A549 (cell line): ENCODE results near the gene KIAA0232. TPM values are rescaled to one million over a fixed set of nuclear protein-coding genes. Genes with fewer than 3 reads are reported as not detected.
A peak's percentile ranks its signal among the peaks of the same experiment; 100 is the strongest.
"Not testable (repeated sequence)": the region's sequence is repeated elsewhere in the genome, so short reads cannot be mapped to it uniquely, and the experiment has no call there.

Source experiments
- ATAC-seq, 2 experiments: fragments of 200-7000 bp in 1 of 2; fragments of >200 bp in 1 of 2; cut with Nextera tagmentation in 1 of 2; cut with Tn5 transposase in 1 of 2; 3 replicates each; pipeline versions ENCODE4 v1.8.0 to v1.9.1; 2018 to 2020; ENCODE audit warnings: mild to moderate bottlenecking in 1 of 2, moderate library complexity in 1 of 2
- CTCF ChIA-PET: fragments of 300-600 bp; sonication (Branson Sonifier 250); formaldehyde crosslinking; extraction: SDS; loops from one replicate; lab custom pipeline; 2021; ENCODE audit warnings: antibody characterized with exemption, inconsistent platforms; lab: Yijun Ruan, JAX
- POLR2A ChIA-PET: fragments of 350-600 bp; formaldehyde crosslinking; extraction: SDS; loops from one replicate; lab custom pipeline; 2021; ENCODE audit warnings: antibody characterized with exemption, inconsistent platforms; lab: Yijun Ruan, JAX
- DNase-seq, 2 experiments: peaks; one replicate each; pipeline versions ENCODE4 v3.0.0 to v3.0.0-alpha.2; 2011 to 2016; ENCODE audit warnings: low read depth in 1 of 2, low spot score in 1 of 2
- FAIRE-seq: peaks from 2 replicates; lab custom pipeline; 2011; peaks lifted over from hg19 to GRCh38; lab: Jason Lieb, UNC
- H3K27ac ChIP-seq, 2 experiments: fragments of >200 bp; sonication (Bioruptor Twin); formaldehyde crosslinking; 3 replicates each; pipeline ENCODE4 v1.5.1; 2016 to 2017
- H3K4me1 ChIP-seq: fragments of >200 bp; sonication (Bioruptor Twin); formaldehyde crosslinking; 3 replicates; pipeline ENCODE4 v1.6.1; 2016
- H3K4me2 ChIP-seq: fragments of >200 bp; sonication (Bioruptor Twin); formaldehyde crosslinking; 3 replicates; pipeline ENCODE4 v1.6.1; 2016
- H3K4me3 ChIP-seq: fragments of >200 bp; sonication (Bioruptor Twin); formaldehyde crosslinking; 3 replicates; pipeline ENCODE4 v1.5.1; 2016
- H3K9me3 ChIP-seq: fragments of >200 bp; sonication (Bioruptor Twin); formaldehyde crosslinking; 3 replicates; pipeline ENCODE4 v1.6.1; 2016
- BHLHE40 ChIP-seq: IDR thresholded peaks from 2 replicates; pipeline ENCODE4 v1.6.1; 2012; ENCODE audit warnings: low read depth, low read length, inconsistent platforms
- CBX8 ChIP-seq: fragments of 200-600 bp; sonication (generic); IDR thresholded peaks from 2 replicates; pipeline ENCODE4 v1.6.1; 2016
- CEBPB ChIP-seq, 2 experiments: fragments of >200 bp in 1 of 2; sonication (Bioruptor Twin) in 1 of 2; formaldehyde crosslinking in 1 of 2; IDR thresholded peaks; 2 replicates each; pipeline ENCODE4 v1.6.1; 2012 to 2016
- CHD2 ChIP-seq: fragments of 150-350 bp; IDR thresholded peaks from 2 replicates; pipeline ENCODE4 v1.6.1; 2014; ENCODE audit warnings: low read length; ENCODE audit not compliant: partially characterized antibody
- E2F6 ChIP-seq: IDR thresholded peaks from 2 replicates; pipeline ENCODE4 v1.6.1; 2012; ENCODE audit warnings: low read depth, borderline replicate concordance
- FOSL2 ChIP-seq, 2 experiments: fragments of 450-650 bp in 1 of 2; fragments of >200 bp in 1 of 2; sonication (Bioruptor Twin) in 1 of 2; formaldehyde crosslinking; IDR thresholded peaks; 2 replicates each; pipeline versions ENCODE4 v1.5.0 to v1.6.1; 2016 to 2020; ENCODE audit warnings: mild to moderate bottlenecking in 1 of 2, moderate library complexity in 1 of 2
- FOXS1 ChIP-seq: fragments of 250-450 bp; sonication (Bioruptor Pico); IDR thresholded peaks from 2 replicates; pipeline ENCODE4 v1.5.0; 2020; ENCODE audit warnings: mild to moderate bottlenecking, moderate library complexity
- HDAC2 ChIP-seq: fragments of 200-600 bp; sonication (generic); IDR thresholded peaks from 2 replicates; pipeline ENCODE4 v1.6.1; 2016
- HOXB13 ChIP-seq: fragments of 250-450 bp; sonication (Bioruptor Pico); IDR thresholded peaks from 2 replicates; pipeline ENCODE4 v1.5.0; 2020; ENCODE audit warnings: low read depth, mild to moderate bottlenecking, moderate library complexity
- JUN ChIP-seq, 2 experiments: fragments of >200 bp; sonication (Bioruptor Twin); formaldehyde crosslinking; IDR thresholded peaks; 2 replicates in 1 of 2; 3 replicates in 1 of 2; pipeline ENCODE4 v1.6.1; 2016 to 2017
- NFE2L2 ChIP-seq: fragments of 150-350 bp; conservative IDR thresholded peaks from 2 replicates; pipeline ENCODE4 v1.6.1; 2014; ENCODE audit warnings: low read length
- SREBF2 ChIP-seq: fragments of 450-650 bp; IDR thresholded peaks from 2 replicates; pipeline ENCODE4 v1.6.1; 2014; ENCODE audit warnings: mild to moderate bottlenecking, moderate library complexity
- TFCP2L1 ChIP-seq: fragments of 250-450 bp; sonication (Bioruptor Pico); IDR thresholded peaks from 2 replicates; pipeline ENCODE4 v1.5.0; 2021; ENCODE audit warnings: mild to moderate bottlenecking
- ZNF302 ChIP-seq: fragments of 250-450 bp; sonication (Bioruptor Pico); IDR thresholded peaks from 2 replicates; pipeline ENCODE4 v1.9.0; 2021; ENCODE audit warnings: inconsistent platforms, mild to moderate bottlenecking, moderate library complexity
- WGBS: methylation state at CpG from one replicate; pipeline ENCODE4 v1.1.6; 2017; ENCODE audit errors: missing lambda C conversion rate; 5-methylcytosine and 5-hydroxymethylcytosine counted together
- polyA plus RNA-seq, 4 experiments: library from polyadenylated mRNA; depleted of rRNA in 3 of 4; stranded (reverse); fragments of >200 nt; fragmentation: RNase III in 1 of 4; extraction: RNeasy Plus Mini Kit Qiagen cat#74134 plus additional on column Dnase treatment in 1 of 4; gene quantifications; 2 replicates in 3 of 4; 3 replicates in 1 of 4; pipeline ENCODE4 v1.2.3, GENCODE V29; 2011 to 2017
- TF ChIP-seq, protein P1 (sequence below): fragments of 150-350 bp; IDR thresholded peaks from 2 replicates; pipeline ENCODE4 v1.6.1; 2014; ENCODE audit warnings: low read depth, mild to moderate bottlenecking, low read length
- TF ChIP-seq, protein P2 (sequence below): IDR thresholded peaks from 2 replicates; pipeline ENCODE4 v1.6.1; 2012

The KIAA0232 gene
- polyA plus RNA-seq, 2 of the 4 experiments (the other 2 are of a cell fraction), result 9.3 to 21.5 TPM

DNA sequence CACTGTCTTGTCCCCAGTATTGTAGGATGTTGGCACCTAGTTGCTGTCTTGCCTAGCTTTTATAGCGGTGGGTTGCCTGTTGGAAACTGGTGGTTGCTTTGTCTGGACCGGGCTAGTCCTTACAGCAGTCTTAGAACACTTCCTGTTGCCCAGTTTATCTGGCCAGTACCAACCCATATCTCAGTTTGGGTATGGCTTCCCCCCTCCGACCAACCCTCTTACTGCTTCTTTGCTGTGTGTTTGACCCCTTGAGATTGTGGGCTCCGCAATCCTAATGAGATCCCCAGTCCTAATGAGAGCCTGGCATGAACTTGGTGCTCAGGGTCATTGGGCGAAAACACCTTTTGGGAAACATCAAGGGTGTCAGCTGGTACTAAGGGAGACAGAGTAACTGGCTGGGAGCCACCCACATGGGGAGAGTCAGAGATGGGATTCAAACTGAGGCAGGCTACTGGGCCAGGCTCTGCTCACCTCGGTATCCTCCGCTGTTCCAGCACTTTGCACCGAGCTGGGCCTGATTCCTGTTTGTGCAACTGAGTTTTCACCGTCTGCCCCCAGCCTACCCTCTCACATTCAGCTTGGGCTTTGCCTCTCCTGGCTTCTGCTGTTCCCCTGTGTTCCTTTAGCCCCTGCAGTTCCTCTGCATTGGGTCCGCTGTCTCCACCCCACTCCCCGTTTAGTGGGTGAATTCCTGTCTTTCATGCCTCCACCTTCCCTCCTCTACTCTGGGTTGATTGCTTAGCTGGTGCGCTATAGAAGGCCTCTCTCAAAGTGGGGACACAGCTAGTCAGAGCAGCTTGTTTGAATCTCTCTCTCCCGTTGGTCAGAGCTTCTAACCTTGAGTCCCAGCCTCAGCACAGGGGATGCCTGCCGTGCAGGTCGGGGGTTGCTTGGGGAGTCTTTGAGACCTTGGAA lies 128.7 kb downstream of the KIAA0232 start (continued):
- TF ChIP-seq E2F6, result no peak
- TF ChIP-seq, protein P1, sequence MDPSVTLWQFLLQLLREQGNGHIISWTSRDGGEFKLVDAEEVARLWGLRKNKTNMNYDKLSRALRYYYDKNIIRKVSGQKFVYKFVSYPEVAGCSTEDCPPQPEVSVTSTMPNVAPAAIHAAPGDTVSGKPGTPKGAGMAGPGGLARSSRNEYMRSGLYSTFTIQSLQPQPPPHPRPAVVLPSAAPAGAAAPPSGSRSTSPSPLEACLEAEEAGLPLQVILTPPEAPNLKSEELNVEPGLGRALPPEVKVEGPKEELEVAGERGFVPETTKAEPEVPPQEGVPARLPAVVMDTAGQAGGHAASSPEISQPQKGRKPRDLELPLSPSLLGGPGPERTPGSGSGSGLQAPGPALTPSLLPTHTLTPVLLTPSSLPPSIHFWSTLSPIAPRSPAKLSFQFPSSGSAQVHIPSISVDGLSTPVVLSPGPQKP, result no peak
- TF ChIP-seq, all 56 proteins: peak for 0

- not testable (repeated sequence) for H3K27ac ChIP-seq, DNase-seq, FAIRE-seq, H3K9me3 ChIP-seq, ATAC-seq, H3K4me3 ChIP-seq
- CTCF ChIA-PET, result interaction anchor here (1.1 to 2.5 kb wide), 6 partner anchors 10 to 192 kb away, joined by 5 to 8 read pairs (median 5); partner anchors contain the start of gene TADA2B
- H3K4me1 ChIP-seq, result peaks cover 41% of the 10 kb centered on the region
- WGBS, result 83% methylated on average over 10 of the region's 10 CpGs
- POLR2A ChIA-PET, result interaction anchor here (0.5 kb wide), 1 partner anchor 98 kb away, joined by 3 read pairs; no protein-coding TSS in a partner anchor
- peak overlapping the region; percentile 96; the same call in 1 of the 3 replicates for H3K4me2 ChIP-seq
These were observed 129.4 kb downstream of the KIAA0232 start for GRCh38 chr4:6911917-6912316.

GRCh38 chr4:6912441-6912840 lies 129.9 kb downstream of the KIAA0232 start:
- CTCF ChIA-PET, result interaction anchor here (1.3 to 2.5 kb wide), 4 partner anchors 39 to 192 kb away, joined by 5 to 8 read pairs (median 5); partner anchors contain the start of gene TADA2B
- DNase-seq (no peak), FAIRE-seq (no peak), ATAC-seq (no peak)
- Histone ChIP-seq H3K4me1 (peaks cover 46% of the 10 kb centered on the region), H3K27ac (no peak overlapping the region), H3K9me3 (no peaks in the 10 kb centered on the region), H3K4me3 (no peak overlapping the region), H3K4me2 (no peak overlapping the region)
- TF ChIP-seq, protein P2, sequence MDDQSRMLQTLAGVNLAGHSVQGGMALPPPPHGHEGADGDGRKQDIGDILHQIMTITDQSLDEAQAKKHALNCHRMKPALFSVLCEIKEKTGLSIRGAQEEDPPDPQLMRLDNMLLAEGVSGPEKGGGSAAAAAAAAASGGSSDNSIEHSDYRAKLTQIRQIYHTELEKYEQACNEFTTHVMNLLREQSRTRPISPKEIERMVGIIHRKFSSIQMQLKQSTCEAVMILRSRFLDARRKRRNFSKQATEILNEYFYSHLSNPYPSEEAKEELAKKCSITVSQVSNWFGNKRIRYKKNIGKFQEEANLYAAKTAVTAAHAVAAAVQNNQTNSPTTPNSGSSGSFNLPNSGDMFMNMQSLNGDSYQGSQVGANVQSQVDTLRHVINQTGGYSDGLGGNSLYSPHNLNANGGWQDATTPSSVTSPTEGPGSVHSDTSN, result no peak
- no peak for TF ChIP-seq FOXS1 (CRISPR knock-in tag)
- no peak for TF ChIP-seq ZNF302
- TF ChIP-seq E2F6, result no peak
- no peak for TF ChIP-seq HDAC2
- TF ChIP-seq CBX8, result no peak
- no peak for TF ChIP-seq BHLHE40
- no peak for TF ChIP-seq JUN (IDR thresholded peaks at IDR 0.05)
- no peak for TF ChIP-seq FOSL2 (IDR thresholded peaks at IDR 0.05)
- no peak for TF ChIP-seq FOSL2 (CRISPR knock-in tag; IDR thresholded peaks at IDR 0.05)
- TF ChIP-seq CHD2, result no peak
- TF ChIP-seq NFE2L2, result no peak
- TF ChIP-seq CEBPB (IDR thresholded peaks at IDR 0.05), result no peak
- no peak for TF ChIP-seq HOXB13 (CRISPR knock-in tag)
- no peak for TF ChIP-seq SREBF2
- no peak for TF ChIP-seq TFCP2L1 (CRISPR knock-in tag)
- 91% methylated on average over 4 of the region's 4 CpGs for WGBS
- POLR2A ChIA-PET, result interaction anchor here (0.5 kb wide), 1 partner anchor 97 kb away, joined by 3 read pairs; no protein-coding TSS in a partner anchor
